Pancreas (tissue), 10 donors: Measurements from ENCODE around the gene NLRX1. TPM values are rescaled to one million over a fixed set of nuclear protein-coding genes. Genes with fewer than 3 reads are reported as not detected.

Experiments used
- ATAC-seq, 4 donors: fragments of 200-7000 bp; cut with Tn5 transposase; one replicate each; pipeline versions ENCODE4 v1.8.0 to v1.9.1; 2020; ENCODE audit warnings: mild to moderate bottlenecking in 4 of 4, moderate library complexity in 4 of 4
- DNase-seq, 6 donors: peaks; one replicate each; pipeline ENCODE4 v3.0.0-alpha.2; 2020
- FAIRE-seq: peaks from 2 replicates; lab custom pipeline; 2012; peaks lifted over from hg19 to GRCh38; lab: Jason Lieb, UNC
- H3K27ac ChIP-seq, 4 donors: fragments of 200-600 bp; sonication (generic); 1 replicate in 3 of 4; 2 replicates in 1 of 4; pipeline versions ENCODE4 v1.5.0 to v1.8.0; 2020
- H3K27me3 ChIP-seq, 4 donors: fragments of 200-600 bp; one replicate each; pipeline ENCODE4 v1.8.0; 2021
- H3K36me3 ChIP-seq, 3 donors: fragments of 200-600 bp; sonication (generic) in 1 of 3; one replicate each; pipeline versions ENCODE4 v1.5.0 to v1.8.0; 2020 to 2021
- H3K4me1 ChIP-seq, 3 donors: fragments of 200-600 bp; one replicate each; pipeline ENCODE4 v1.8.0; 2021
- H3K4me3 ChIP-seq, 4 donors: fragments of 200-600 bp; sonication (generic) in 2 of 4; one replicate each; pipeline versions ENCODE4 v1.5.0 to v1.8.0; 2020 to 2021
- H3K9me3 ChIP-seq, 4 donors: fragments of 200-600 bp; one replicate each; pipeline ENCODE4 v1.8.0; 2021
- CTCF ChIP-seq, 4 donors: fragments of 200-600 bp; sonication (generic) in 3 of 4; IDR thresholded peaks; one replicate each; pipeline versions ENCODE4 v1.5.0 to v1.8.0; 2021; ENCODE audit warnings: antibody characterized with exemption in 4 of 4
- WGBS, 2 donors: extraction: QIAGEN DNeasy Blood & Tissue Kit; methylation state at CpG; one replicate each; pipeline ENCODE4 v1.1.7; 2013; 5-methylcytosine and 5-hydroxymethylcytosine counted together
- intact Hi-C, 3 donors: fragments of 100-400 bp; cut with DNase I; formaldehyde crosslinking; loops; one replicate each; pipeline versions ENCODE4 v1.11.1 to v1.14.2; 2022
- polyA plus RNA-seq, 2 donors: library from polyadenylated mRNA; stranded (reverse); fragments of 200-250 nt; gene quantifications; one replicate each; pipeline ENCODE4 v1.2.3, GENCODE V29; 2013
- total RNA-seq, 6 donors: library from RNA; stranded (reverse); fragmentation: NEBNext Ultra II Directional in 4 of 6; extraction: Animal tissue kit (Norgen Biotek cat#: 25700) in 4 of 6; gene quantifications; one replicate each; pipeline versions ENCODE4 v1.2.1 to v1.2.4, GENCODE V29; 2021 to 2023
- donor health status: healthy with polysubstance abuse.
- donor health status: DM: no; HTN: no; CAD: no; lungs with moderate emphysema.
- donor health status: DM: no; HTN: no; CAD: no.
- donor health status: control.
- donor health status: control.
- donor health status: Bipolar disorder and iron deficiency.
- donor health status: DM: yes; HTN: yes; CAD: no.
- donor health status: DM: no; HTN: no; CAD: no.
- donor health status: DM: no; HTN: no; CAD: no.
- donor health status: DM: yes; HTN: yes; CAD: no.

The NLRX1 gene
- total and polyA plus RNA-seq, 8 donors = 6.5 to 12.6 (median 7.5) TPM

GRCh38 chr11:119206511-119207414 is 38.2 kb downstream of the NLRX1 start:
- ATAC-seq (peak; percentile 9 to 39 (median 26)), DNase-seq (peak in 4 of 6 donors; percentile 44 to 76 (median 68)), FAIRE-seq (no peak)
- no peaks in the 10 kb centered on the region for H3K9me3 ChIP-seq
- no peak for TF ChIP-seq CTCF (IDR thresholded peaks at IDR 0.05)
- H3K4me1 ChIP-seq = peaks cover 0 to 9% (median 4%) of the 10 kb centered on the region in 3 donors
- no peaks in the 10 kb centered on the region for H3K36me3 ChIP-seq
- H3K27ac ChIP-seq = peak overlapping the region; percentile 61 to 94 (median 84)
- peak overlapping the region; percentile 48 to 99 (median 88) for H3K4me3 ChIP-seq
- 2% methylated on average over 26 to 40 of the region's 41 CpGs for WGBS, 2 donors
- intact Hi-C loops = no loop called here
- no peaks in the 10 kb centered on the region for H3K27me3 ChIP-seq

- WGBS, 2 donors = 37 to 42% methylated on average over 11 of the region's 11 CpGs
- no peak for FAIRE-seq
- TF ChIP-seq CTCF (IDR thresholded peaks at IDR 0.05) = no peak
Observed at GRCh38 chr11:119207415-119207960, 39.0 kb downstream of the NLRX1 start.

GRCh38 chr11:119209186-119209585 is 40.7 kb downstream of the NLRX1 start:
- H3K27ac ChIP-seq = no peak overlapping the region
- H3K4me1 ChIP-seq = peaks cover 0 to 9% (median 4%) of the 10 kb centered on the region in 3 donors
- DNase-seq (no peak), ATAC-seq (no peak), FAIRE-seq (no peak)
- H3K27me3 ChIP-seq = no peaks in the 10 kb centered on the region
- TF ChIP-seq CTCF (IDR thresholded peaks at IDR 0.05) = no peak
- H3K9me3 ChIP-seq = no peaks in the 10 kb centered on the region
- no peaks in the 10 kb centered on the region for H3K36me3 ChIP-seq
- intact Hi-C loops = no loop called here
- no peak overlapping the region for H3K4me3 ChIP-seq
- 89 to 92% methylated on average over 7 of the region's 7 CpGs for WGBS, 2 donors

More at GRCh38 chr11:119207415-119207960, 39.0 kb downstream of the NLRX1 start:
- DNase-seq = no peak
- peak overlapping the region in 2 of 4 donors; percentile 79 to 99 for H3K4me3 ChIP-seq
- intact Hi-C loops = no loop called here
- no peak overlapping the region for H3K27ac ChIP-seq
- H3K9me3 ChIP-seq = no peaks in the 10 kb centered on the region
- H3K36me3 ChIP-seq = no peaks in the 10 kb centered on the region
- H3K4me1 ChIP-seq = peaks cover 0 to 9% (median 4%) of the 10 kb centered on the region in 3 donors
- ATAC-seq = no peak
- no peaks in the 10 kb centered on the region for H3K27me3 ChIP-seq

- intact Hi-C loops = no loop called here
- TF ChIP-seq CTCF (IDR thresholded peaks at IDR 0.05) = no peak
- H3K27ac ChIP-seq = no peak overlapping the region
- 80 to 92% methylated on average over 3 of the region's 3 CpGs for WGBS, 2 donors
- H3K4me1 ChIP-seq = peaks cover 0 to 9% (median 6%) of the 10 kb centered on the region in 3 donors
- FAIRE-seq (no peak), DNase-seq (no peak), ATAC-seq (no peak)
- no peak overlapping the region for H3K4me3 ChIP-seq
- H3K27me3 ChIP-seq = no peaks in the 10 kb centered on the region
- H3K36me3 ChIP-seq = no peaks in the 10 kb centered on the region
- H3K9me3 ChIP-seq = no peaks in the 10 kb centered on the region
Observed at GRCh38 chr11:119210050-119210449, 41.5 kb downstream of the NLRX1 start.
